Measurements from ENCODE around the gene PET100. TPM values are rescaled to one million over a fixed set of nuclear protein-coding genes. Genes with fewer than 3 reads are reported as not detected.

PET100 gene
- total RNA-seq, 1 donor from 2014 or later, result 186 TPM

- no peaks in the 10 kb centered on the region for H3K36me3 Mint-ChIP-seq (ENCODE audit: unreplicated experiment)
- peaks cover 2% of the 10 kb centered on the region for H3K27me3 Mint-ChIP-seq (ENCODE audit: unreplicated experiment)
- H3K9me3 Mint-ChIP-seq (ENCODE audit: unreplicated experiment), result peaks cover 2% of the 10 kb centered on the region
- no peak for DNase-seq
- H3K4me1 Mint-ChIP-seq (ENCODE audit: low read depth, unreplicated experiment), result no peaks in the 10 kb centered on the region
- H3K4me3 Mint-ChIP-seq (ENCODE audit: unreplicated experiment), result no peak overlapping the region
- H3K27ac Mint-ChIP-seq (ENCODE audit: unreplicated experiment), result no peak overlapping the region
- no peak for TF ChIP-seq CTCF (IDR thresholded peaks at IDR 0.05; ENCODE audit: partially characterized antibody, unreplicated experiment)
These were observed 28.7 kb downstream of the PET100 start for GRCh38 chr19:7658219-7658686.

GRCh38 chr19:7661744-7662538, 32.3 kb downstream of the PET100 start:
- H3K36me3 Mint-ChIP-seq (ENCODE audit: unreplicated experiment), result no peaks in the 10 kb centered on the region
- DNase-seq, result no peak
- H3K27me3 Mint-ChIP-seq (ENCODE audit: unreplicated experiment), result peaks cover 4% of the 10 kb centered on the region
- no peak overlapping the region for H3K27ac Mint-ChIP-seq (ENCODE audit: unreplicated experiment)
- peaks cover 2% of the 10 kb centered on the region for H3K9me3 Mint-ChIP-seq (ENCODE audit: unreplicated experiment)
- no peak for TF ChIP-seq CTCF (IDR thresholded peaks at IDR 0.05; ENCODE audit: partially characterized antibody, unreplicated experiment)
- no peaks in the 10 kb centered on the region for H3K4me1 Mint-ChIP-seq (ENCODE audit: low read depth, unreplicated experiment)
- H3K4me3 Mint-ChIP-seq (ENCODE audit: unreplicated experiment), result no peak overlapping the region

- no peak overlapping the region for H3K4me3 Mint-ChIP-seq (ENCODE audit: unreplicated experiment)
- DNase-seq, result no peak
- H3K27ac Mint-ChIP-seq (ENCODE audit: unreplicated experiment), result no peak overlapping the region
- H3K36me3 Mint-ChIP-seq (ENCODE audit: unreplicated experiment), result no peaks in the 10 kb centered on the region
- no peaks in the 10 kb centered on the region for H3K4me1 Mint-ChIP-seq (ENCODE audit: low read depth, unreplicated experiment)
- TF ChIP-seq CTCF (IDR thresholded peaks at IDR 0.05; ENCODE audit: partially characterized antibody, unreplicated experiment), result no peak
- H3K9me3 Mint-ChIP-seq (ENCODE audit: unreplicated experiment), result peaks cover 2% of the 10 kb centered on the region
- peaks cover 5% of the 10 kb centered on the region for H3K27me3 Mint-ChIP-seq (ENCODE audit: unreplicated experiment)
These were observed 33.1 kb downstream of the PET100 start for GRCh38 chr19:7662657-7663056.

GRCh38 chr19:7663706-7664105, 34.1 kb downstream of the PET100 start:
- no peak overlapping the region for H3K4me3 Mint-ChIP-seq (ENCODE audit: unreplicated experiment)
- peaks cover 2% of the 10 kb centered on the region for H3K9me3 Mint-ChIP-seq (ENCODE audit: unreplicated experiment)
- DNase-seq, result no peak
- no peak overlapping the region for H3K27ac Mint-ChIP-seq (ENCODE audit: unreplicated experiment)
- H3K4me1 Mint-ChIP-seq (ENCODE audit: low read depth, unreplicated experiment), result no peaks in the 10 kb centered on the region
- no peaks in the 10 kb centered on the region for H3K36me3 Mint-ChIP-seq (ENCODE audit: unreplicated experiment)
- no peak for TF ChIP-seq CTCF (IDR thresholded peaks at IDR 0.05; ENCODE audit: partially characterized antibody, unreplicated experiment)
- H3K27me3 Mint-ChIP-seq (ENCODE audit: unreplicated experiment), result peaks cover 5% of the 10 kb centered on the region

GRCh38 chr19:7665076-7665475, 35.5 kb downstream of the PET100 start:
- DNase-seq, result no peak
- H3K4me1 Mint-ChIP-seq (ENCODE audit: low read depth, unreplicated experiment), result peaks cover 4% of the 10 kb centered on the region
- H3K27me3 Mint-ChIP-seq (ENCODE audit: unreplicated experiment), result peaks cover 8% of the 10 kb centered on the region

More at GRCh38 chr19:7665076-7665475, 35.5 kb downstream of the PET100 start:
- TF ChIP-seq CTCF (IDR thresholded peaks at IDR 0.05; ENCODE audit: partially characterized antibody, unreplicated experiment), result no peak
- Mint-ChIP-seq H3K36me3 (ENCODE audit: unreplicated experiment) (no peaks in the 10 kb centered on the region), H3K27ac (ENCODE audit: unreplicated experiment) (no peak overlapping the region), H3K4me3 (ENCODE audit: unreplicated experiment) (no peak overlapping the region), H3K9me3 (ENCODE audit: unreplicated experiment) (peaks cover 2% of the 10 kb centered on the region)
